Measurements from ENCODE around the gene ENTPD7.
"Not testable (repeated sequence)": the region's sequence is repeated elsewhere in the genome, so short reads cannot be mapped to it uniquely, and the experiment has no call there.

ENTPD7 gene, protein sequence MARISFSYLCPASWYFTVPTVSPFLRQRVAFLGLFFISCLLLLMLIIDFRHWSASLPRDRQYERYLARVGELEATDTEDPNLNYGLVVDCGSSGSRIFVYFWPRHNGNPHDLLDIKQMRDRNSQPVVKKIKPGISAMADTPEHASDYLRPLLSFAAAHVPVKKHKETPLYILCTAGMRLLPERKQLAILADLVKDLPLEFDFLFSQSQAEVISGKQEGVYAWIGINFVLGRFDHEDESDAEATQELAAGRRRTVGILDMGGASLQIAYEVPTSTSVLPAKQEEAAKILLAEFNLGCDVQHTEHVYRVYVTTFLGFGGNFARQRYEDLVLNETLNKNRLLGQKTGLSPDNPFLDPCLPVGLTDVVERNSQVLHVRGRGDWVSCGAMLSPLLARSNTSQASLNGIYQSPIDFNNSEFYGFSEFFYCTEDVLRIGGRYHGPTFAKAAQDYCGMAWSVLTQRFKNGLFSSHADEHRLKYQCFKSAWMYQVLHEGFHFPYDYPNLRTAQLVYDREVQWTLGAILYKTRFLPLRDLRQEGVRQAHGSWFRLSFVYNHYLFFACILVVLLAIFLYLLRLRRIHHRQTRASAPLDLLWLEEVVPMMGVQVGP

DNA sequence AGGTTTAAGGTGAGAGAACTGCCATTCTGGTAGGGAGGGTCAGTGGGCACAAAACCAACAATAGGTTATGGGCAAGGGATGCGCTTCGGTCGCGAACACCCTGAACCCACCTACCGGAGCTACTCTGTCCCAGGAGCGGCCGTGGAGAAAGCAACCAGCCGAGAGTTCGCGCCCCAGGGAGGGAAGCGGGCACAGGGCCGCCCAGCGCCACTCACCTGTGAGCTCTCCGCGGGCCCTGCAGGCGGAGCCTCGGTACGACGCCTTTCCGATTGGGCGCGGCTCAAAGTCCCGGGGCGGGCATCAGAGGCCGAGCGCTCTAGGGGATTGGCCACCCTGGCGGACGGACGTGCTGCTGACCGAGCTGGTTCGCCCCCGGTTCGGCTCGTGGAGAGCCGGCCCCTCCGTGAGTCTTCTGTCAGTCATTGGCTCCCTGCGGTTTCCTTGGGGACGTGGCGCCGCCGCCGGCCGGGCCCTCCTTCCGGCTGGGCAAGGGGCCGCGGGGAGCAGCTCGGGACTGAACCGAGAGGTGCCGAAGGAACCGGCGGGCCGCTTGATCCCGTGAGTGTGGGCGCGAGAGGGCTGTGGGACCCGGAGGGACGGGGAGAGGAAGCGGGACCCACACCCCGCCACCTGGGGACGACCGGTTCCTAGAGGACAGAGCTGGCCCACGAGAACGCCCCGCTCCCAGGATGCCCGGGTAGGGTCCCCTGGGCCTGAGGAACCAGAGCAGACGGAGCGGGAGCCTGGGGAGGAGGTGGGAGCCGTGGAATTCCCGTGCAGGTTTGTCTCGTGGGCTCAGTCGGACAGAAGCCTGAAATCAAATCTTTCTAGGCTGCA lies at the start of gene ENTPD7:
Gene ENTPD7, plus strand, starts transcription at position 479 of the 837 bp plus-strand sequence. CDS start 448 bp downstream, outside the sequence.
- peak; percentile 59 for DNase-seq

- DNase-seq: no peak
Observed at GRCh38 chr10:99610221-99610620, 49.1 kb upstream of the ENTPD7 start.

DNA sequence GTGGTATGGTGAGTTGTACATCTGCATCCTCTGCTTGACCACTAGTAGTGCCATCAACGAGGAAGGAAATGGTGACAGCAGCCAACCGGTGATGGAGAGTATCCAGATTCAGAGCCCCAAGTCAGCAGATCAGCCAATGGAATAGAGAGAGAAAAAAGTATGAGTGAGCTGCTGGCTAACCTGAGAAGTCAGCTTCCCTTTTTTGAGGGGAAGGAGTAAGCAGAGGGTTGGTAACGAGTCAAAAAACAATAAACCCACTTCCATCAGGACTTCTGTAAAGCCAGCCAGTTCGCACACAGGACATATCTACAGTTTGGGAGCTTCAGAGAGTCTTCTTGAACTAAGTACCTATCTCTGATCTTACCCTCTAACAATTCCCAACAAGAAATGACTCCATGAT lies 48.0 kb upstream of the ENTPD7 start:
- DNase-seq: no peak

- peak; percentile 69 for DNase-seq
Observed at GRCh38 chr10:99612167-99612831, 47.0 kb upstream of the ENTPD7 start.

- no peak for DNase-seq
Observed at GRCh38 chr10:99615426-99615825, 43.9 kb upstream of the ENTPD7 start.

DNA sequence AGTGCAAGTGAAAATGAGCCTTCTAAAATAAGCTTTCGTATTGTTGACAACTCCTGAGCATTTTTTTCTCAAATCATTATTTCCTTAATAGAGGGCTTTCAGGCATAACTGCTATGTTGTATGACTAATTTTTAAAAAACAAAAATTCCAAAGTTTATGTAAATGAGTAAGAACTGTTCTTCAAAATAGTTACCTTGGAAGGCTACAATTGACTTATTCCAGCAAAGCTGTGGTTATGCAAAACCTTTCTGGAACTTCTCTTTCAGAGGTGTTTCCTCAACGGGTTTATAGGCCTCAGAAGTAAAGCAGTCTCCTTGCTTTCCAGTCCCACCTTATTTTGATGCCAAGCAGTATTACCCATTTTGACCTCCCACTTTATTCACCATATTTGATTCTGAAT lies 41.6 kb upstream of the ENTPD7 start:
- no peak for DNase-seq

- DNase-seq: no peak
Observed at GRCh38 chr10:99619090-99619800, 40.1 kb upstream of the ENTPD7 start.

- peak; percentile 98 for DNase-seq
Observed at GRCh38 chr10:99619851-99620710, 39.2 kb upstream of the ENTPD7 start, which contains the start of gene SLC25A28. Gene SLC25A28, minus strand, starts transcription at chr10:99620439. Its CDS starts 104 bp downstream, at chr10:99620335.

DNA sequence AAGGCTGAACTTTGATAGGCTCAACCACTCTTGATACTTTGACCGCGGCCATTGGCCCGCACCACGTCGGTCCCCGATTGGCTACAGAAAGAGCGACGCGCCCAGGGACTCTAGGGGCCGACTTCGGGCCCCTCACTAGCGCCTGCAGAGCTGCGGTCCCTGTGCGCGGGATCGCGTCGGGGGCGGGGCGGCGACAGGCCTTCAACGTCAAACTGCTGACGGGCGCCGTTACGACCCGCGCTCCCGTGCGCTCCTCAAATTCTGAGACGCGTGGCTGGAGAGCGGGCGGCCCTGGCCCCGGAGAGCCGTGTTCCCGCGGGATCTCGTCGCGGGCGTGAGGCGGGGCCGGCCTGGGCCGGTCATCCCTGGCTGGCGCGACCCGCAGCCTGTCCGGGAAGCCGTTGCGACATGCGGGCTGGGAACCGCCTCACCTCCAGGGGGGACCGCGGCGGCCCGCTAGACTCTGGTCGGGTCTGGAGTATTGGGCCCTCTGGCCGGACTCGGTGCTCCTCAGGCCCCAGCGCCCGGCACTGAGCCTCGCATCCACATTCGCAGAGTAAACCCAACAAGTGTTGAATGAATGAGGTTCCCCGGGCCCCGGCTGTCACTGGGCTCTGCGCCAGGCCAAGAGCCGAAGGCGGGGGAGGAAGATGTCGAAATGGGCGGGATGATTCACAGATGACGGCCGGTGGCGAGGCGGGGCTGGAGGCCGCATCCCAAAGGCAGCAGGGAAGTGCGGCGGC lies 38.4 kb upstream of the ENTPD7 start:
- peak; percentile 58 for DNase-seq

- DNase-seq: peak; percentile 58
Observed at GRCh38 chr10:99621454-99622251, 37.7 kb upstream of the ENTPD7 start.

GRCh38 chr10:99623919-99624318 lies 35.4 kb upstream of the ENTPD7 start:
- no peak for DNase-seq

- not testable (repeated sequence) for DNase-seq
Observed at GRCh38 chr10:99625124-99625523, 34.2 kb upstream of the ENTPD7 start.

GRCh38 chr10:99628923-99629624 lies 30.2 kb upstream of the ENTPD7 start:
- no peak for DNase-seq

DNA sequence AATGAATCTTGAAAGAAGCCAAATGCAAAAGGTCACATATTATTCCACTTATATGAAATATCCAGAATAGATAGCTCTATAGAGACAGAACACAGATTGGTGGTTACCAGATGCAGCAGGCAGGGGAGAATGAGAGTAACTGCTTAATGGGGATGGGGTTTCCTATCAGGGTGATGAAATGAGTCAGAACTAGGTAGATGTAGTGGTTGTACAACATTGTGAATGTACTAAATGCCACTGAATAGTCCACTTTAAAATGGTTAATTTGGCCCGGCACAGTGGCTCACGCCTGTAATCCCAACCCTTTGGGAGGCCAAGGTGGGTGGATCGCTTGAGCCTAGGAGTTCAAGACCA lies 29.7 kb upstream of the ENTPD7 start:
- DNase-seq: no peak

- DNase-seq: peak; percentile 27
Observed at GRCh38 chr10:99630433-99630832, 28.9 kb upstream of the ENTPD7 start.

- no peak for DNase-seq
Observed at GRCh38 chr10:99630991-99631390, 28.3 kb upstream of the ENTPD7 start.

- no peak for DNase-seq
Observed at GRCh38 chr10:99631496-99631895, 27.8 kb upstream of the ENTPD7 start.

- DNase-seq: no peak
Observed at GRCh38 chr10:99633832-99634231, 25.5 kb upstream of the ENTPD7 start.

GRCh38 chr10:99647601-99648151 lies 11.6 kb upstream of the ENTPD7 start:
- no peak for DNase-seq

All from NCI-H1694 (cell line).